Measurements from ENCODE around the gene TRIO. TPM values are rescaled to one million over a fixed set of nuclear protein-coding genes. Genes with fewer than 3 reads are reported as not detected.

TRIO gene
- total RNA-seq, 3 donors from 2014 or later (not counting 1 experiment from before 2014, with no cell fraction given): 84.6 to 136 (median 94.3) TPM

DNA sequence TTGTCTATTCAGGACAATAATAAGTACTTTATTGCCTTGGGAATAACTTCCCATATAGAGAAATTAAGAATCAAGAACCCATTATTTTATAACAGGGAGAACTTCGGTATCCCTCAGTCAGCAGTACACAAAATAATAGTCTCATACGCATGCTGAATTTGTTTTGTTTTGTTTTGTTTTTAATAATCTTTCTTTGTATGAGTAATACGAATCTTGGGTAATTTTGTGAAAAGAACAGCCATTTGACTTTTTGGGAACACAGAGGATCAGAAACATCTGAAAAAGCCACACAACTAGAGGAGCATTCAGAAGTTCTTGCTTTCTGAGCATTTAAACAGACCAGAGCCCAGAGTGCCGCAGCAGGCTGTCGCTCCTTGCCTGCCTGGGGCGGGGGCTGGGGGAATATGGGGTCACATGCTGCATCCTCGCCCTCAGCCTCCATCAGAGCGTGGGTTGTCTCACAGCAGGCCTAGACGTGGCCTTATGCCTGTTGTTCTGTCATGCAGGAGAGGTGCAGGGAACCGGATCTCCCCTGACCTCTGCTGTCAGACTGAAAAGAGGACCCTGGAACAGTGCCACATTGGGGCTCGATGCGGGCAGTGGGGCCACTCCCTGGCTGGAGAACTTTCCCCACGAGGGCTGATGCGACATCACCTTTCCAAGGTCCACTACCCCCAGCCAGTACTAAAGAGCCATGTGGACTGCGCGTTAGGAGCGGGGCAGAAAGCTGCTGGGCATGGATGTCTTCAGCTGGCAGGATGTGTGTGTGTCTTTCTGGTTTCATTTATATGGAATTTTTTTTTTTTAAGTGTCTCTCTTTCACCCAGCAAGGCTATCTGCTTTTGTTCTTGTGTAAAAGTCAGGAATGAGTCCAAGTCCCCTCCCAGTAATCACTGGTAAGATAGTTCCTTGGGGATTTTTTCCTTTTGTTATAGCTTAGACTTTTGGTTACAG, 305.1 kb downstream of the TRIO start:
- no peaks in the 10 kb centered on the region for H3K27me3 ChIP-seq (ENCODE audit: control insufficient read depth, insufficient read depth, low read length)
- Mint-ChIP-seq H3K27ac (no peak overlapping the region), H3K4me3 (no peak overlapping the region), H3K27me3 (ENCODE audit: low read depth in 2 of 2) (no peaks in the 10 kb centered on the region), H3K4me1 (no peaks in the 10 kb centered on the region), H3K36me3 (no peaks in the 10 kb centered on the region), H3K9me3 (no peaks in the 10 kb centered on the region)
- TF ChIP-seq, protein P1, sequence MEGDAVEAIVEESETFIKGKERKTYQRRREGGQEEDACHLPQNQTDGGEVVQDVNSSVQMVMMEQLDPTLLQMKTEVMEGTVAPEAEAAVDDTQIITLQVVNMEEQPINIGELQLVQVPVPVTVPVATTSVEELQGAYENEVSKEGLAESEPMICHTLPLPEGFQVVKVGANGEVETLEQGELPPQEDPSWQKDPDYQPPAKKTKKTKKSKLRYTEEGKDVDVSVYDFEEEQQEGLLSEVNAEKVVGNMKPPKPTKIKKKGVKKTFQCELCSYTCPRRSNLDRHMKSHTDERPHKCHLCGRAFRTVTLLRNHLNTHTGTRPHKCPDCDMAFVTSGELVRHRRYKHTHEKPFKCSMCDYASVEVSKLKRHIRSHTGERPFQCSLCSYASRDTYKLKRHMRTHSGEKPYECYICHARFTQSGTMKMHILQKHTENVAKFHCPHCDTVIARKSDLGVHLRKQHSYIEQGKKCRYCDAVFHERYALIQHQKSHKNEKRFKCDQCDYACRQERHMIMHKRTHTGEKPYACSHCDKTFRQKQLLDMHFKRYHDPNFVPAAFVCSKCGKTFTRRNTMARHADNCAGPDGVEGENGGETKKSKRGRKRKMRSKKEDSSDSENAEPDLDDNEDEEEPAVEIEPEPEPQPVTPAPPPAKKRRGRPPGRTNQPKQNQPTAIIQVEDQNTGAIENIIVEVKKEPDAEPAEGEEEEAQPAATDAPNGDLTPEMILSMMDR (IDR thresholded peaks at IDR 0.05): no peak
- H3K4me3 ChIP-seq (ENCODE audit: low read length): no peak overlapping the region
- ATAC-seq: no peak
- intact Hi-C loops (cut with micrococcal nuclease): no loop called here
- H3K27ac ChIP-seq (ENCODE audit: low read length): no peak overlapping the region
- H3K36me3 ChIP-seq (ENCODE audit: control insufficient read depth, insufficient read depth, low read length): no peaks in the 10 kb centered on the region
- H3K4me1 ChIP-seq (ENCODE audit: control insufficient read depth, insufficient read depth, low read length): no peaks in the 10 kb centered on the region
- DNase-seq: no peak
- WGBS (ENCODE audit: insufficient coverage): 87% methylated on average over 15 of the region's 17 CpGs
- H3K9me3 ChIP-seq (ENCODE audit: control insufficient read depth, insufficient read depth, low read length): no peaks in the 10 kb centered on the region

DNA sequence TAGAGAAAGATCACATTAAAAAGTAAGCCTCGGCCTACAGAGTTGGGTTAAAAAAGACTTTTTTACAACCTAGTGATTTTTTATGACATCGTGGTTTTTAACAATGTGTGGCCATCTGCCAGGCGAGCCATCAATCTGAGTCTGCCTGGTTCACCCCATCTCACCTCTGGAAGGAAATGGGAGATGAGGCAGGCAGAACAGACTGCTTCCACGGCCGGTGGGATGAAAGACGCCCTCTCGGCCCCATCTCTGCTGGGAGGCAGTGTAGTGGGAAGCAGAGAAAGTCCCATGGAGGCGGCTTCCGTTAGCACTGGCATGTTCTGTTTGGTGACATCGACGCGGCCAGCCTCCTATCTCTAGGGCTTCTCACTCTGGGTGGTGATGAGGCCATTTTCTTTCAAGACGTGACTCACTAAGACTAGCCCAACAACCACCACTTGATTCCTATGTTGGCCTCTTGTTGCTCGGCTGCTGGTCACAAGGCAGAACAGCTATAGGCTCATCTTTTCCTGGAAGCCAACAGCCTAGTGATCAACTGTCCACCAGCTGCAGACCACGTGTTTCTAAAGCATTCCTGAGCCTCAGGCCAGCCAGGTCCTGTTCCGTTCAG, 306.0 kb downstream of the TRIO start:
- Mint-ChIP-seq H3K9me3 (no peaks in the 10 kb centered on the region), H3K27me3 (ENCODE audit: low read depth in 2 of 2) (no peaks in the 10 kb centered on the region), H3K4me1 (no peaks in the 10 kb centered on the region), H3K36me3 (no peaks in the 10 kb centered on the region), H3K4me3 (no peak overlapping the region), H3K27ac (no peak overlapping the region)
- Histone ChIP-seq H3K4me1 (ENCODE audit: control insufficient read depth, insufficient read depth, low read length) (no peaks in the 10 kb centered on the region), H3K27ac (ENCODE audit: low read length) (no peak overlapping the region), H3K27me3 (ENCODE audit: control insufficient read depth, insufficient read depth, low read length) (no peaks in the 10 kb centered on the region), H3K36me3 (ENCODE audit: control insufficient read depth, insufficient read depth, low read length) (no peaks in the 10 kb centered on the region), H3K4me3 (ENCODE audit: low read length) (no peak overlapping the region), H3K9me3 (ENCODE audit: control insufficient read depth, insufficient read depth, low read length) (no peaks in the 10 kb centered on the region)
- intact Hi-C loops (cut with micrococcal nuclease): no loop called here
- WGBS (ENCODE audit: insufficient coverage): 80% methylated on average over 16 of the region's 16 CpGs
- no peak for DNase-seq
- TF ChIP-seq, protein P1 (IDR thresholded peaks at IDR 0.05): no peak
- ATAC-seq: no peak

DNA sequence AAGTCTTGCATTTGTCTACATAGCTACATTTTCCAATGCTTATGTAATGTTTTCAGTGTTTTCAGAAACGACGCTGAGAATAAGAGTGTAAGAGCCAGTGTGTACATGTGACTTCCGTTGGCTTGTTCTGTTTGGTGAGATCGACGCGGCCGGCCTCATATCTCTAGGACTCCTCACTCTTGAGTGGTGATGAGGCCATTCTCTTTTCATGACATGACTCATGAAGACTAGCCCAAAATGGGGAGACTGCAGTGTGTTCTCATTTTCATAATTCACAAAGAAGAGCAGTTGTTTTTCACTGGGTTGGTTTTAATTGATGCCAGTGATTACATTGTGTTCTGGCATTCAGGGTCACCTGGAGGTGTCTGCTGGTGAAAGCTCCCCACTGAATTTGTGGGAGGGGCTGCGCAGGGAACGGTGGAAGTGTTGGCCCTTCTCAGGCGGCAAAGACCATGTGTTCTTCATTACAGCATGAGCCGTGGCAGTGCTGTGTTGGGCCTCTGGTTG, 306.9 kb downstream of the TRIO start:
- Mint-ChIP-seq H3K4me1 (no peaks in the 10 kb centered on the region), H3K27ac (no peak overlapping the region), H3K4me3 (no peak overlapping the region), H3K36me3 (no peaks in the 10 kb centered on the region), H3K27me3 (ENCODE audit: low read depth in 2 of 2) (no peaks in the 10 kb centered on the region), H3K9me3 (no peaks in the 10 kb centered on the region)
- H3K4me1 ChIP-seq (ENCODE audit: control insufficient read depth, insufficient read depth, low read length): no peaks in the 10 kb centered on the region
- H3K4me3 ChIP-seq (ENCODE audit: low read length): no peak overlapping the region
- no peaks in the 10 kb centered on the region for H3K27me3 ChIP-seq (ENCODE audit: control insufficient read depth, insufficient read depth, low read length)
- intact Hi-C loops (cut with micrococcal nuclease): no loop called here
- H3K36me3 ChIP-seq (ENCODE audit: control insufficient read depth, insufficient read depth, low read length): no peaks in the 10 kb centered on the region
- TF ChIP-seq, protein P1 (IDR thresholded peaks at IDR 0.05): no peak
- DNase-seq: no peak
- ATAC-seq: no peak
- H3K27ac ChIP-seq (ENCODE audit: low read length): no peak overlapping the region
- WGBS (ENCODE audit: insufficient coverage): 89% methylated on average over 11 of the region's 11 CpGs
- H3K9me3 ChIP-seq (ENCODE audit: control insufficient read depth, insufficient read depth, low read length): no peaks in the 10 kb centered on the region
